Spleen (tissue), 7 donors: ENCODE data around the gene SIRT7.

Experiments
- CTCF ChIP-seq, 11 experiments: fragments of 200-600 bp in 7 of 11; fragments of 450-650 bp in 4 of 11; sonication (generic) in 4 of 11; IDR thresholded peaks in 8 of 11; conservative IDR thresholded peaks in 3 of 11; 1 replicate in 7 of 11; 2 replicates in 4 of 11; pipeline versions ENCODE4 v1.4.0 to v1.8.0; 2016 to 2021; ENCODE audit warnings: antibody characterized with exemption in 11 of 11, inconsistent platforms in 4 of 11, mild to moderate bottlenecking in 1 of 11
- POLR2A ChIP-seq, 3 donors: fragments of 450-650 bp; IDR thresholded peaks; one replicate each; pipeline ENCODE4 v1.5.1; 2017; ENCODE audit warnings: antibody characterized with exemption in 3 of 3, mild to moderate bottlenecking in 1 of 3
- donor health status: DM: no; HTN: no; CAD: no; lungs with moderate emphysema.
- donor health status: DM: no; HTN: no; CAD: no.
- donor health status: DM: no; HTN: no; CAD: no.

- TF ChIP-seq CTCF (IDR thresholded peaks at IDR 0.05 in 8 of 11, conservative IDR thresholded peaks at IDR 0.05 in 3 of 11) (no peak), POLR2A (IDR thresholded peaks at IDR 0.05) (no peak)
Measured at GRCh38 chr17:81933178-81933699, 15.3 kb upstream of the SIRT7 start.
